Kidney (tissue), 14 donors: Measurements from ENCODE around the gene OBSCN. TPM values are rescaled to one million over a fixed set of nuclear protein-coding genes. Genes with fewer than 3 reads are reported as not detected.

ENCODE experiments used
- DNase-seq, 5 donors: peaks; one replicate each; pipeline ENCODE4 v3.0.0-alpha.2; 2013 to 2020
- FAIRE-seq: peaks from 2 replicates; lab custom pipeline; 2012; peaks lifted over from hg19 to GRCh38; lab: Jason Lieb, UNC
- H3K27ac ChIP-seq, 2 donors: one replicate each; pipeline ENCODE4 v1.7.0; 2013; ENCODE audit warnings: low read depth in 2 of 2, low read length in 2 of 2, inconsistent platforms in 1 of 2
- H3K27me3 ChIP-seq: one replicate; pipeline ENCODE4 v1.7.1; 2013; ENCODE audit warnings: low read length, inconsistent platforms; ENCODE audit not compliant: control insufficient read depth, insufficient read depth
- H3K36me3 ChIP-seq, 3 donors: one replicate each; pipeline versions ENCODE4 v1.7.0 to v1.7.1; 2013; ENCODE audit warnings: low read length in 3 of 3, control low read depth in 1 of 3, inconsistent platforms in 1 of 3; ENCODE audit not compliant: insufficient read depth in 3 of 3, control insufficient read depth in 2 of 3
- H3K4me1 ChIP-seq, 3 donors: one replicate each; pipeline versions ENCODE4 v1.7.0 to v1.7.1; 2013; ENCODE audit warnings: low read length in 3 of 3, inconsistent platforms in 1 of 3, low read depth in 1 of 3; ENCODE audit not compliant: control insufficient read depth in 2 of 3, insufficient read depth in 2 of 3
- H3K4me3 ChIP-seq, 3 donors: one replicate each; pipeline versions ENCODE4 v1.7.0 to v1.8.1; 2013; ENCODE audit warnings: low read length in 3 of 3, control low read depth in 1 of 3, inconsistent platforms in 1 of 3
- H3K9ac ChIP-seq, 3 donors: one replicate each; pipeline versions ENCODE4 v1.7.0 to v1.7.1; 2013; ENCODE audit warnings: low read length in 3 of 3, control low read depth in 1 of 3, inconsistent platforms in 1 of 3
- H3K9me3 ChIP-seq, 3 donors: one replicate each; pipeline versions ENCODE4 v1.7.0 to v1.7.1; 2013; ENCODE audit warnings: low read length in 3 of 3, control low read depth in 1 of 3, inconsistent platforms in 1 of 3; ENCODE audit not compliant: control insufficient read depth in 2 of 3, insufficient read depth in 1 of 3
- intact Hi-C: fragments of 100-400 bp; cut with DNase I; formaldehyde crosslinking; loops from one replicate; pipeline ENCODE4 v1.11.1; 2022
- polyA plus RNA-seq: library from polyadenylated mRNA; stranded (reverse); fragments of 350-450 nt; fragmentation: Illumina TruSeq; extraction: RNeasy Lipid Tissue Mini Kit (QIAGEN cat#74804); gene quantifications from one replicate; pipeline ENCODE4 v1.2.3, GENCODE V29; 2014; ENCODE audit warnings: low read depth, low replicate concordance; ENCODE audit not compliant: insufficient read depth
- total RNA-seq: library from RNA; stranded (reverse); fragmentation: NEBNext Ultra II Directional; extraction: Animal tissue kit (Norgen Biotek cat#: 25700); gene quantifications from one replicate; pipeline ENCODE4 v1.2.1, GENCODE V29; 2021
- TF ChIP-seq, protein P1 (sequence below): IDR thresholded peaks from 3 replicates; pipeline ENCODE4 v1.5.1; 2012; ENCODE audit warnings: mild to moderate bottlenecking, moderate library complexity, borderline replicate concordance; ENCODE audit not compliant: insufficient read depth; ENCODE audit errors: extremely low read depth
- donor health status: control.
- donor health status: control.
- donor health status: control.
- donor health status: control.
- donor health status: control.
- donor health status: DM: yes; HTN: yes; CAD: no.
- donor health status: Normal renal cell carcinoma (clear cell type).

OBSCN gene
- total and polyA plus RNA-seq, 2 donors from 2014 or later, result 14.5 to 30.0 TPM

DNA sequence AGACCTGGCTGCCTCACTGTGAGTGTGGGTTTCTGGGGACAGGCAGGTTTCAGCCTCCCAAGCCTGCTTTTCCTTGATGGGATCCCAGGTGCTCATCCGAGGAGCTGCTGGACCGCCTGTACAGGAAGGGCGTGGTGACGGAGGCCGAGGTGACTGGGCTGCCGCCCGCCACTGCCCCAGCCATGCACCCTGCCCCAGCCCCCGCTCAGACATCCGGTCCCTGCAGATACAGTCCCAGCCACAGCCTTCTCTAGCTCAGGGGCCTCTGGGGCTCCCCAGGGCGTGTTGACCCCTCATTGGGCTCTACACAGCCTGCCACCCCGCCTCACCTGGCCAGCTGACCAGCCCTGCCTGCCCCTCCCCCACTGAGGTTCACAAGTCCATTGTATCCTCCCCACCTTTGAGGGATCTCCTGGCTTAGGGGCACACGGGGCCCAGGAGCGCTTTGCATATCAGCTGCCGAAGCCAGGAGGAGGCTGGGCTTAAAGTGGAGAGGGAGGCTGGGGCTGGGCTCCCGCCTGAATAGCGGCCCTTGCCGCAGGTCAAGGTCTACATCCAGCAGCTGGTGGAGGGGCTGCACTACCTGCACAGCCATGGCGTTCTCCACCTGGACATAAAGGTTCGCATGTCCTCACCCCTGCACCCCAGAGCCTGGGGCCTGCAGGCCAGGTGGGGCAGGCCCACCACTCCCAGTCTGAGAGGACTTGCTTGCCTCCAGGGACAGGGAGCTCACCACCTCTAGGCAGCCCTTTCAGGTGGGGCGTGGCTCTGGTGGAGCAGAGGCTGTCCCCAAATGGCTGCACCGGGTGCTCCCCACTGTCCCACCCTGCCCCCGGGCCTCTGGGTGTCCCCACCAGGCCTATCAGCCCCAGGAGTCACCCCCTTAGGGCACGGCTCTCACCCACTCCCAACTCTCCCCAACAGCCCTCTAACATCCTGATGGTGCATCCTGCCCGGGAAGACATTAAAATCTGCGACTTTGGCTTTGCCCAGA lies 160.3 kb downstream of the OBSCN start:
- TF ChIP-seq, protein P1, sequence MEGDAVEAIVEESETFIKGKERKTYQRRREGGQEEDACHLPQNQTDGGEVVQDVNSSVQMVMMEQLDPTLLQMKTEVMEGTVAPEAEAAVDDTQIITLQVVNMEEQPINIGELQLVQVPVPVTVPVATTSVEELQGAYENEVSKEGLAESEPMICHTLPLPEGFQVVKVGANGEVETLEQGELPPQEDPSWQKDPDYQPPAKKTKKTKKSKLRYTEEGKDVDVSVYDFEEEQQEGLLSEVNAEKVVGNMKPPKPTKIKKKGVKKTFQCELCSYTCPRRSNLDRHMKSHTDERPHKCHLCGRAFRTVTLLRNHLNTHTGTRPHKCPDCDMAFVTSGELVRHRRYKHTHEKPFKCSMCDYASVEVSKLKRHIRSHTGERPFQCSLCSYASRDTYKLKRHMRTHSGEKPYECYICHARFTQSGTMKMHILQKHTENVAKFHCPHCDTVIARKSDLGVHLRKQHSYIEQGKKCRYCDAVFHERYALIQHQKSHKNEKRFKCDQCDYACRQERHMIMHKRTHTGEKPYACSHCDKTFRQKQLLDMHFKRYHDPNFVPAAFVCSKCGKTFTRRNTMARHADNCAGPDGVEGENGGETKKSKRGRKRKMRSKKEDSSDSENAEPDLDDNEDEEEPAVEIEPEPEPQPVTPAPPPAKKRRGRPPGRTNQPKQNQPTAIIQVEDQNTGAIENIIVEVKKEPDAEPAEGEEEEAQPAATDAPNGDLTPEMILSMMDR, result no peak
- H3K9ac ChIP-seq, result no peak overlapping the region
- peak in 4 of 5 donors; percentile 29 to 74 (median 53) for DNase-seq

DNA sequence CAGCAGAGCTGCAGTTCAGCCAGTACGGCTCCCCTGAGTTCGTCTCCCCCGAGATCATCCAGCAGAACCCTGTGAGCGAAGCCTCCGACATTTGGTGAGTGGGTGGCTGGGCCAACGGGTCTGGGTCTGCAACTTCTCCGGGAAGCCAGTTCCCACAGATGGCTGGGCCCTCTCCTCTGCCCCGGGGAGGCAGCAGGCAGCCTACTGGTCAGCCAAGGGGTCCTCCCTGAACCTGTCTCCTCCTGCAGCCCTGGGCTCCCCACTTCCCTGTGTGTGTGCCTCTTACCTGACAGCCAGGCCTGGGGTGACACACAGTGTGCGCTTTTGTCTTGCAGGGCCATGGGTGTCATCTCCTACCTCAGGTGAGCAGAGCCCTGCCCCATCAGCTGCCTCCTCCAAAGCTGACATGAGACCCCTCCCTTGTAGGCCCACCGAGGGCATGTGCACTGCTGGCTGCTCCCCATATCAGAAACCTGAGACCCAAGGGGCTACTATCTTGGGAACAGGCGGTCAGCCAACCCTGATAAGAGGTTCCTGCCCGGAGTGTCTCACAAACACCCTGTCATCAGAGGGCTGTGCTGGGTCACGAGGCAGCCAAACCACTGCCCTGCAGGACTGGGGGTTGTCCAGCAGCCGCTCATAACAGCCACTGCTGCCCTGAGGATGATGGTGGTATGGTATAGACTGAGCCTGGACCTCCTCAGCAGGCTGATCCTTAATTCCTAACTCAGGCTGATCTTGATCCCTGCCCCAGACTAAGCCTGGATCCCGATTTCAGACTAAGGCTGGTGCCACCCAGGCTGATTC lies 161.2 kb downstream of the OBSCN start:
- FAIRE-seq, result no peak
- Histone ChIP-seq H3K27ac (no peak overlapping the region), H3K4me1 (peaks cover 0 to 12% (median 0%) of the 10 kb centered on the region in 3 donors), H3K27me3 (no peaks in the 10 kb centered on the region), H3K4me3 (no peak overlapping the region), H3K9ac (no peak overlapping the region), H3K9me3 (no peaks in the 10 kb centered on the region), H3K36me3 (no peaks in the 10 kb centered on the region)
- TF ChIP-seq, protein P1, result no peak
- intact Hi-C loops, result no loop called here
- peak in 2 of 5 donors; percentile 41 to 53 for DNase-seq

More for the DNA sequence above, 160.3 kb downstream of the OBSCN start:
- Histone ChIP-seq H3K4me1 (peaks cover 0 to 12% (median 0%) of the 10 kb centered on the region in 3 donors), H3K9me3 (no peaks in the 10 kb centered on the region), H3K27ac (no peak overlapping the region), H3K4me3 (no peak overlapping the region), H3K27me3 (no peaks in the 10 kb centered on the region), H3K36me3 (no peaks in the 10 kb centered on the region)
- FAIRE-seq, result no peak
- intact Hi-C loops, result no loop called here

DNA sequence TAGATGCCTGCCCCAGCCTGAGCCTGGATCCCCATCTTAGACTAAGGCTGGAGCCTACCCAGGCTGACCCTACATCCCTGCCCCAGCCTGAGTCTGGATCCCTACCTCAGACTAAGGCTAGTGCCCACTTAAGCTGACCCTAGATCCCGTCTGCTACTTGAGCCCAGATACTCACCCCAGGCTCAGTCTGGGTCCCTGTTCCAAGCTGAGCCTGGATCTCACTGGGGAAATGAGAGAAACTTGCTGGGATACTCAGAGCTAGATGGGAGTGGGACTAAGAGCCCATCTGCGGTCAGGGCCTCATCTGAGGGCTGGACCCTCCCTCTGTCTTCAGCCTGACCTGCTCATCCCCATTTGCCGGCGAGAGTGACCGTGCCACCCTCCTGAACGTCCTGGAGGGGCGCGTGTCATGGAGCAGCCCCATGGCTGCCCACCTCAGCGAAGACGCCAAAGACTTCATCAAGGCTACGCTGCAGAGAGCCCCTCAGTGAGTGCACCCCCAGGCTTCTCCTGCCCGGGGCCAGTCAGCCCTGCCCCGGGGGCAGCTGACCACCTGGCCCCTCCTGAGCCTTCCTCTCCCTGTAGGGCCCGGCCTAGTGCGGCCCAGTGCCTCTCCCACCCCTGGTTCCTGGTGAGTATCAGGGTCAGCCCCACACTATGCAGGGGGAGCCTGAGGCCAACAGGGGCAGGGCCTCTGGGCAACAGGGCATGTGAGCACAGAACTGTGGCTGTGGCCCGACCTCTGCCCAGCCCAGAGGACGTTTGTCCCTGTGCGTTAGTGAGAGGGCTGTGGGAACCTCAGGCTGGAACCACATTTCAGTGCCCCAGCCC lies 162.0 kb downstream of the OBSCN start:
- FAIRE-seq (no peak), DNase-seq (peak in 1 of 5 donors; percentile 65)
- TF ChIP-seq, protein P1, result no peak
- intact Hi-C loops, result no loop called here
- Histone ChIP-seq H3K4me1 (peaks cover 0 to 12% (median 0%) of the 10 kb centered on the region in 3 donors), H3K4me3 (no peak overlapping the region), H3K36me3 (no peaks in the 10 kb centered on the region), H3K27ac (no peak overlapping the region), H3K27me3 (no peaks in the 10 kb centered on the region), H3K9me3 (no peaks in the 10 kb centered on the region), H3K9ac (no peak overlapping the region)
